ENCODE measurements around the gene AKAP13. TPM values are rescaled to one million over a fixed set of nuclear protein-coding genes. Genes with fewer than 3 reads are reported as not detected.
A peak's percentile ranks its signal among the peaks of the same experiment; 100 is the strongest.

AKAP13 gene
- total RNA-seq, 1 donor from 2014 or later = 184 TPM

DNA sequence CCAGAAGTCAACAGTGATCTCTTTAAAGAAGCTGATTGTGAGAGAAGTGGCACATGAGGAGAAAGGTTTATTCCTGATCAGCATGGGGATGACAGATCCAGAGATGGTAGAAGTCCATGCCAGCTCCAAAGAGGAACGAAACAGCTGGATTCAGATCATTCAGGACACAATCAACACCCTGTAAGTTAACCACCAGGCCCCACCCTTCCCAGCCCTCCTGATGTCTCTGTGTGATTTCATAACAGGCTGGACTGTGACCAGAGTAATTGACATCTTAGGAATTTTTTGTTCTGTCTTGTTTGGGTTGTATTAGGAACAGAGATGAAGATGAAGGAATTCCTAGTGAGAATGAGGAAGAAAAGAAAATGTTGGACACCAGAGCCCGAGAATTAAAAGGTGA lies 346.7 kb downstream of the AKAP13 start:
- DNase-seq (ENCODE audit: low spot score) = no peak

- DNase-seq (ENCODE audit: low spot score) = peak; percentile 57
Observed at GRCh38 chr15:85730001-85730820, 349.8 kb downstream of the AKAP13 start.

DNA sequence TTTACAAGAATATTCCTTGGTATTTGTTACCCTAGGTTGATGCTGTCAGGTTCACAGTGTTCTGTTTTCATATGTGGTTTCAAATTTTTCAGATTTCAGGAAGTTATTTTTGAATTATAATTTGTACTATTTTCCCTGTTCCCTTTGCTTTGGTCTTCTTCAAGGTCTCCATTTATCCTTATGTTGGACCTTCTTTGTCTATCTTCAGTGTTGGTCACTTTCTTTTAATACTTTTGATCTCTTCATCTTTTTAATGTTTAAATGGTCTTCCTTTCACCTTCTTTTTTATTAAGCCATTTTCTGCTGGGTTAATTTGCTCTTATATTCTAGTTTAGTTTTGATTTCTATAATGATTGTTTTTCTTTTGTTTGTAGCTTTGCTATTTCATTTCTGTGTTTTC lies 353.0 kb downstream of the AKAP13 start:
- no peak for DNase-seq (ENCODE audit: low spot score)

DNA sequence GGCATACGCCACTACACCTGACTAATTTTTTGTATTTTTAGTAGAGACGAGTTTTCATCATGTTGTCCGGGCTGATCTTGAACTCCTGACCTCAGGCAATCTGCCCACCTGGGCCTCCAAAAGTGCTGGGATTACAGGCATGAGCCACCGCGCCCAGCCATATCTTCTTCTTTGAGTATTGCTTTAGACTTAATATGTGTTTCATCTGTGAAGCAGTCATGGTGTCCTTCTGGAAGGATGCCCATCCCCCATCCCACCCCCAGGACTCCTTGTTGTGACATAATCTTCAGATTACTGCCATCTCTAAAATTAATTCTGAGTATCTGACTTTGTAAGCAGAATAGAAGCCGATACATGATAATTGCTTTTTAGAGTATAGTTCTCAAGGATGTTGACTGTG lies 356.7 kb downstream of the AKAP13 start:
- DNase-seq (ENCODE audit: low spot score) = no peak

- DNase-seq (ENCODE audit: low spot score) = no peak
Observed at GRCh38 chr15:85741021-85741421, 360.6 kb downstream of the AKAP13 start.

- no peak for DNase-seq (ENCODE audit: low spot score)
Observed at GRCh38 chr15:85741662-85742061, 361.3 kb downstream of the AKAP13 start.

DNA sequence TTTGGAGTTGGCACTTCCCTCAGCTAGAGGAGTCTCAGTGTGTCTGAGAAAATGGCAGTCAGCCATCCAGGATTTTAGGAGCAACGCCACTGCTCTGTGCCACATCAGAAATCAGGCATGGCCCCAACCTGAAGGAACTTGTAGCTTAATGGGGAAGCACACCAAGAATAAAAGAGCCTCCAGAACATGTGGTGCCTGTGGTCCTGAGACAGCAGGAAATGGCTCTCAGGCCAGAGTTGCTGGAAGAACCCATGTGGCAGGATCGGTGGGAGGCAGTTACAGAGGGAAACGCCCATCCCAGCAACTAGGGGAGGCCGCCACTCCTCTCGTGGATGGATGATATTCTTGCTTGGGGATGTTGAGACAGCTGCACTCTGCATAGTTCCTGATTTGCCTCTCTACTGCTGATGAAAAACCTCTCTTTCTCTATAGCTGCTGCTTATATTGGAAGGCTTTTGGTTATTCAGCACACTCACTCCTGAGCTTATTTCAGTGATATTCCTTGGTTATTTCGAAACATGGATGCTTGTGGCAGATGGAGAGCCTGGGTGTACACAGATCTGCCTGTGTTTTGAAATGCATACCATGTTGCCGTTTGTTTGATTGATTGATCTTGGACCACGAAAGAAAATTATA lies 361.9 kb downstream of the AKAP13 start:
- DNase-seq (ENCODE audit: low spot score) = no peak

GRCh38 chr15:85743392-85744055 lies 363.1 kb downstream of the AKAP13 start:
- no peak for DNase-seq (ENCODE audit: low spot score)

GRCh38 chr15:85744579-85744978 lies 364.2 kb downstream of the AKAP13 start:
- DNase-seq (ENCODE audit: low spot score) = no peak

GRCh38 chr15:85745023-85745422 lies 364.6 kb downstream of the AKAP13 start:
- no peak for DNase-seq (ENCODE audit: low spot score)

DNA sequence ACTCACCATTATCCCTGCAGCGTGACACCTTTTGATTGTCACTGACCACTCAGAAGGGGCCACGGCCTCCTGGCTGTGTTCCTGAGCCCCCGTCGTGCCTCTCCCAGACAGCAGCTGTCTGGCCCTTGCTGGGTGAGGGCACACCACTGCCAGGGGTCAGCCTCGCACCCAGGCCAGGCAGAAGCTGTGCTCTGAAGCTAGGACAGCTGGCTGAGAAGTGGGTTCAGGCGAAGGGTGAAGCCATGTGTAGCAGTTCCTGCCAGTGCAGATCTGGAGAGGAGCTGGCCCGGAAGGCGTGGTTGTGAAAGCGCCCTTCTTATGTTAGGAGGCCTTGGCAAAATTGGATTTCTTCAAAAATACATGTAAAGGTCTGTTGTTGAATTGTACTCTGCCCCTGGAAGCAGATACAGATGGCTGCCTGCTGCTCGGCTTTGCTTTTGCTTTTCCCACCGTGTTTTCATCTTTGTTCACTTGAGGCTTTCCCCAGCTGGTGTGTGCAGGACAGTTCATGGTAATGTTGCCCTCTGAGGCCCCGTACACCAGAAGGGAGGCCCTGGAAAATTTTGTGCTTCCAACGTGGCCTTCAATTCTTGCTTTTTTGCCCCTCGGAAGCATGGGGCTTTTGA lies 365.2 kb downstream of the AKAP13 start:
- DNase-seq (ENCODE audit: low spot score) = no peak

- no peak for DNase-seq (ENCODE audit: low spot score)
Observed at GRCh38 chr15:85746641-85747040, 366.2 kb downstream of the AKAP13 start.

- DNase-seq (ENCODE audit: low spot score) = no peak
Observed at GRCh38 chr15:85748176-85748575, 367.8 kb downstream of the AKAP13 start.

GRCh38 chr15:85748729-85749128 lies 368.3 kb downstream of the AKAP13 start:
- no peak for DNase-seq (ENCODE audit: low spot score)

GRCh38 chr15:85749261-85750151 lies 369.1 kb downstream of the AKAP13 start:
- no peak for DNase-seq (ENCODE audit: low spot score)

GRCh38 chr15:85750319-85751290 lies 370.2 kb downstream of the AKAP13 start:
- DNase-seq (ENCODE audit: low spot score) = peak; percentile 53

DNA sequence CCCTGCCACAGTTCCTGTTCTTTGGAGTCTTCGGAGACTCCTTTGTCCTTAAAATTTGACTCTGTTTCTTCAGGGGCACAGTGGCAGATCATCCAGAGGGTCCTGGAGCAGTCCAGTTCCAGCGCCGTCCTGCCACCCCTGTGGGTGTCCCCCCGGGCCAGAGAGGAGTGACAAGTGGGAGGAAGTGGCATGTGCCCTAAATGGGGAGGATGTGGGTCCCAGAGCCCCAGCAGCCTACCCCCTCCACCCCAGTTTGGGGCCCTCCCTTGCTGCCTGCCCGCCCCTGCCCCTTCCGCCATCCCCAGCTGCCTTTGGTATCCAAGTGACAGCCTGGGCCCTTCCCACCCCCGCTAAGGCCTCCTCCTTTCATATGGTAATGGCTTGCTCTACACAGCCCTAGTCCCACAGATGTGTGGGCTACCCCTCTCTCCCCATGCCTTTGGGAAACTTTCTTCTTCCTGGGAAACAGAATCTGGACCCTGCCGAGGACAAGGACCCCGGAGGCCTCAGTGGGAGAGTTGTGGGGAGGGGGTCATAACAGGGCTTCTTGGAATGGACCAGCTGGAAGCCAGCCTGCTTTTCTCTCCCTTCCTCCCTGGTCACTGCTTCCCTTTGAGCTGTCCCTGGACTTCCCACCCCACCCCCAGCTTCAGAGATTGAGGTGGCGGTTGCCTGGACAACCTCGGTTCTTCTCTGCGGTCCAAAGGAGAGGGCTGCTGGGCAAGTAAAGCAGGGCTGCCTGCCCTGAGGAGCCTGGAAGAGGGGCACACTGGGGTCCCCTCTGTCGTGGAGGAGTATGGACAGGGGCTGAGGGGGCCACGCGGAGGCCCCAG lies 371.1 kb downstream of the AKAP13 start:
- no peak for DNase-seq (ENCODE audit: low spot score)

GRCh38 chr15:85752124-85752475 lies 371.7 kb downstream of the AKAP13 start:
- no peak for DNase-seq (ENCODE audit: low spot score)

DNA sequence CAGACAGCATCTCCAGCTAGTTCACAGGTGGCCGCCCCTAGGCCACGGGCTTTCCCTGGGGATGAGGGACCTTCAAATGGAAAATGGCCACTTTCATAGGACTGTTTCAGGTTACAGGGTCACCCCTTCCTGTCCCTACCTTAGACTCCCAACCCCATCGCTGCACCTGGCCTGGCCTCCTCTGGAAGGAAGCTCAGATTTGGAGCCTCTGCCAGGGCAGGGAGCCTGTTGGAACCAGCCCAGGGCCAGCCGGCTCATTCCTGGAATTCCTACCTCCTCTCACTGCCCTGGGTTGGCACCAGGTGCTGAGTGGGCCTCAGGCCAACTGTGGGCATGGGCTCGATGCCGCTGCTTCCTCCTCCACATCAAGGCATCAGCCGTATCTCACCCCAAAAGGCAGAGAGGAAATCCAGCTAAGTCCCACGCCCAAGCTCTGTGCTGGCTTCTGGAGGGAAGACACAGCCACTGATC lies 372.1 kb downstream of the AKAP13 start:
- DNase-seq (ENCODE audit: low spot score) = peak; percentile 43
